Spleen (tissue), 11 donors: ENCODE results near the gene GRIK4. TPM values are rescaled to one million over a fixed set of nuclear protein-coding genes. Genes with fewer than 3 reads are reported as not detected.

Experiments
- DNase-seq: peaks from one replicate; pipeline ENCODE4 v3.0.0-alpha.2; 2020
- H3K27ac ChIP-seq, 8 donors: fragments of 200-600 bp; sonication (generic) in 7 of 8; 1 replicate in 4 of 8; 2 replicates in 4 of 8; pipeline versions ENCODE4 v1.5.0 to v1.8.0; 2016 to 2021; ENCODE audit warnings: inconsistent platforms in 4 of 8, mild to moderate bottlenecking in 4 of 8, moderate library complexity in 1 of 8
- H3K27me3 ChIP-seq, 7 donors: fragments of 200-600 bp; sonication (generic) in 6 of 7; replicated peaks in 1 of 7; 1 replicate in 4 of 7; 2 replicates in 3 of 7; pipeline versions ENCODE4 v1.5.0 to v1.8.0; 2016 to 2021; ENCODE audit warnings: inconsistent platforms in 3 of 7, mild to moderate bottlenecking in 1 of 7
- H3K36me3 ChIP-seq, 6 donors: fragments of 200-600 bp; sonication (generic) in 5 of 6; 1 replicate in 4 of 6; 2 replicates in 2 of 6; pipeline versions ENCODE4 v1.5.0 to v1.8.0; 2016 to 2021; ENCODE audit warnings: inconsistent platforms in 2 of 6
- H3K4me1 ChIP-seq, 6 donors: fragments of 200-600 bp; sonication (generic) in 5 of 6; 1 replicate in 3 of 6; 2 replicates in 3 of 6; pipeline versions ENCODE4 v1.5.0 to v1.8.0; 2016 to 2021; ENCODE audit warnings: inconsistent platforms in 3 of 6
- H3K4me3 ChIP-seq, 8 donors: fragments of 200-600 bp; sonication (generic) in 7 of 8; 1 replicate in 4 of 8; 2 replicates in 4 of 8; pipeline versions ENCODE4 v1.5.0 to v1.8.0; 2016 to 2021; ENCODE audit warnings: inconsistent platforms in 4 of 8, mild to moderate bottlenecking in 4 of 8, moderate library complexity in 2 of 8
- H3K9me3 ChIP-seq, 8 donors: fragments of 200-600 bp; sonication (generic) in 7 of 8; 1 replicate in 4 of 8; 2 replicates in 4 of 8; pipeline versions ENCODE4 v1.5.0 to v1.8.0; 2016 to 2021; ENCODE audit warnings: inconsistent platforms in 4 of 8
- CTCF ChIP-seq, 11 experiments: fragments of 200-600 bp in 7 of 11; fragments of 450-650 bp in 4 of 11; sonication (generic) in 4 of 11; IDR thresholded peaks in 8 of 11; conservative IDR thresholded peaks in 3 of 11; 1 replicate in 7 of 11; 2 replicates in 4 of 11; pipeline versions ENCODE4 v1.4.0 to v1.8.0; 2016 to 2021; ENCODE audit warnings: antibody characterized with exemption in 11 of 11, inconsistent platforms in 4 of 11, mild to moderate bottlenecking in 1 of 11
- POLR2A ChIP-seq, 3 donors: fragments of 450-650 bp; IDR thresholded peaks; one replicate each; pipeline ENCODE4 v1.5.1; 2017; ENCODE audit warnings: antibody characterized with exemption in 3 of 3, mild to moderate bottlenecking in 1 of 3
- POLR2AphosphoS5 ChIP-seq, 3 donors: sonication (generic); formaldehyde crosslinking; IDR thresholded peaks; one replicate each; pipeline ENCODE4 v1.5.1; 2017; ENCODE audit warnings: antibody characterized with exemption in 3 of 3
- WGBS, 5 donors: extraction: QIAGEN DNeasy Blood & Tissue Kit in 3 of 5; methylation state at CpG; one replicate each; pipeline versions ENCODE4 v1.1.5 to v1.1.7; 2013 to 2018; 5-methylcytosine and 5-hydroxymethylcytosine counted together
- intact Hi-C: fragments of 100-400 bp; cut with DNase I; formaldehyde crosslinking; loops from one replicate; pipeline ENCODE4 v1.15.0; 2023; ENCODE audit warnings: low total_unique reads
- polyA plus RNA-seq, 3 donors: library from polyadenylated mRNA; stranded (reverse); fragments of 200-250 nt; gene quantifications; one replicate each; pipeline ENCODE4 v1.2.1, GENCODE V29; 2013
- total RNA-seq, 7 donors: library from RNA; depleted of rRNA in 3 of 7; stranded (reverse); fragments of >200 nt in 3 of 7; fragmentation: NEBNext Ultra II Directional in 4 of 7; extraction: Animal tissue kit (Norgen Biotek cat#: 25700) in 4 of 7; gene quantifications; one replicate each; pipeline versions ENCODE4 v1.1.0 to v1.2.1, GENCODE V29; 2016 to 2021
- donor health status: healthy with polysubstance abuse.
- donor health status: DM: no; HTN: no; CAD: no; lungs with moderate emphysema.
- donor health status: DM: no; HTN: no; CAD: no.
- donor health status: Bipolar disorder and iron deficiency.
- donor health status: healthy.
- donor health status: DM: no; HTN: no; CAD: no.
- donor health status: DM: yes; HTN: yes; CAD: no.

Gene GRIK4
- total and polyA plus RNA-seq, 10 donors: 0.04 to 2.4 (median 0.59) TPM

DNA sequence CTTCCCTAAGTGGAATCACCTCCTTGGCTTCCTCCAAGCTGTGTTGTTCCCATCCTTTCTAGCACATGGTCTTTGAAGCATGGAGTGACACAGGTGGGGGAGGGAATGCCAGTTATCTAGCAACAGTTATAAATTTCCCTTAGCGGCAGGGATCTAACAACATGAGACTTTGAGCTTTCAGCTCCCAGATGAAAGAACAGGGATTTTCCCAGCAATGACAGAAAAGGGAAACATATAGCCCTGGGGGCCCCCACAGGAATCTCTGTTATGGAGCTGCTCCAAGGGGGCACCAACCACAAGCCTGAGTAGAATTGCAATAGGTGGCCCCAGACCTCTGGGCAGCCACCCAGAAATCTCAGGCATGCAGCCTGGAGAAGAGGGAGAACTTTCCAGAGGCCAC is 163.0 kb downstream of the GRIK4 start:
- H3K27me3 ChIP-seq: peaks cover 0 to 33% (median 0%) of the 10 kb centered on the region in 7 donors
- DNase-seq: no peak

DNA sequence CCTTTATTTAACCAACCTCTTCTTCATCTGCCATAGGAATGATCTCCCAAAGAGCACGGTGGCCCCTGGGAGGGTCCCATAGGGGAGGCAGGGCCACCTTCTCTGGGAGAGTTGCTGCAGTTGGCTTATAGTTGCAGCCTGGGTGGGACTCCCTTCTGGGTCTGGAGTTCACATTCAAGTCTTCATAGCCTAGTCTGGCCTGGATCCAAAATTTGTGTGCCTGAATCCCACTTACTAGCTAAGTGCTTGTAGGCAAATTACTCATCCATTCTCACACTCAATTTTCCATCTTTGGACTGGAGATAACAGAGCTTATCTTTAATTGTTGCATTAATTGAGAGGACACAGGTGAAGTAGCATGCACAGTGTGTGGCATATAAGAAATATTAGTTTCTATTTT is 163.6 kb downstream of the GRIK4 start:
- no peak for TF ChIP-seq CTCF (IDR thresholded peaks at IDR 0.05 in 8 of 11, conservative IDR thresholded peaks at IDR 0.05 in 3 of 11)
- TF ChIP-seq POLR2AphosphoS5 (IDR thresholded peaks at IDR 0.05): no peak
- no peak for TF ChIP-seq POLR2A (IDR thresholded peaks at IDR 0.05)
- Histone ChIP-seq H3K36me3 (no peaks in the 10 kb centered on the region), H3K9me3 (peaks cover 0 to 7% (median 0%) of the 10 kb centered on the region in 8 donors), H3K27me3 (peaks cover 0 to 33% (median 0%) of the 10 kb centered on the region in 7 donors), H3K27ac (no peak overlapping the region), H3K4me3 (no peak overlapping the region), H3K4me1 (no peaks in the 10 kb centered on the region)
- no peak for DNase-seq
- 48 to 85% (median 75%) methylated on average over 1 of the region's 1 CpG for WGBS, 5 donors
- intact Hi-C loops: no loop called here

More for the DNA sequence above, 163.0 kb downstream of the GRIK4 start:
- Histone ChIP-seq H3K27ac (no peak overlapping the region), H3K4me1 (no peaks in the 10 kb centered on the region), H3K4me3 (no peak overlapping the region), H3K9me3 (peaks cover 0 to 7% (median 0%) of the 10 kb centered on the region in 8 donors), H3K36me3 (no peaks in the 10 kb centered on the region)
- intact Hi-C loops: no loop called here
- WGBS, 5 donors: 65 to 83% (median 74%) methylated on average over 1 of the region's 1 CpG
- TF ChIP-seq CTCF (IDR thresholded peaks at IDR 0.05 in 8 of 11, conservative IDR thresholded peaks at IDR 0.05 in 3 of 11) (no peak), POLR2A (IDR thresholded peaks at IDR 0.05) (no peak), POLR2AphosphoS5 (IDR thresholded peaks at IDR 0.05) (no peak)

DNA sequence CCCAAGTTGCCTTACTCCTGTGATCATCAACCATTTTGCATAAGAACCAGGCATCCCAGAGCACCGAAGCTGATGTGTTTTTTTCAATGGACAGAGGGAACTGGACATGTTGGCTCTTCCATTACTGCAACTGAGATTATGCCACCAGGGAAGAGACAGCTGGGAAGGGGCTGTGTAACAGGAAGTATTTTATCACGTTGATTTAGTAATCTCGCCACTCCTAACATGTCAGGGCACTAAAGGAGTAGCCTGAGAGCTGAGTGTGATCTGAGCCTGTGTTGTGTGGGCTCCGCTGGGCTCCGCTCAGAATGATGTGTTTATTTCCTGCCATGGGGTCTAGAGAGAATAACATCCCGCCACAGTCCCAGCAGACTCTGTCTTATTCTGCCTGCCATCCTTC is 165.4 kb downstream of the GRIK4 start:
- Histone ChIP-seq H3K4me3 (no peak overlapping the region), H3K27ac (no peak overlapping the region), H3K27me3 (peaks cover 0 to 39% (median 0%) of the 10 kb centered on the region in 7 donors), H3K4me1 (no peaks in the 10 kb centered on the region), H3K9me3 (peaks cover 0 to 3% (median 0%) of the 10 kb centered on the region in 8 donors), H3K36me3 (no peaks in the 10 kb centered on the region)
- intact Hi-C loops: no loop called here
- WGBS, 5 donors: 66 to 75% (median 68%) methylated on average over 5 to 6 of the region's 6 CpGs
- TF ChIP-seq POLR2AphosphoS5 (IDR thresholded peaks at IDR 0.05) (no peak), CTCF (IDR thresholded peaks at IDR 0.05 in 8 of 11, conservative IDR thresholded peaks at IDR 0.05 in 3 of 11) (no peak), POLR2A (IDR thresholded peaks at IDR 0.05) (no peak)
- DNase-seq: no peak

DNA sequence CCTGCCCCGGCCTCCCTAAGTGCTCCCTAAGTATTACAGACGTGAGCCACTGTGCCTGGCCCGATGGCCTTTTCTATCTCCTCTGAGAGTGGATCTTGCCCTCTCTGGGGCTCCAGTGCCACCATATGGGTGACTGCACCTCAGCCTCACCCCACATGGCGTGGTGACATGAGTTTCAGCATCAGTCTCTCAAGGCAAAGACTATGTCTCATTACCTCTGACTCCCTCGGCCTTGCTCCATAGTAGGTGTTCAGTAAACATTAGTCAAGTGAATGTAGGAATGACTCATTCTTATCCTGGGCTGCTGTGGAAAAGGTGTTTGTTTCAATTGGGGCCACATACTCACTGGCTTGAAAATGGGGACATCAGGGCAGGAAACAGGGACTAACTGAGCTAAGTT is 168.8 kb downstream of the GRIK4 start:
- intact Hi-C loops: loop anchor here (10.0 kb wide), 2 partner anchors 274 to 346 kb away; partner anchors contain the start of gene ARHGEF12
- Histone ChIP-seq H3K36me3 (no peaks in the 10 kb centered on the region), H3K9me3 (no peaks in the 10 kb centered on the region), H3K27me3 (peaks cover 0 to 35% (median 0%) of the 10 kb centered on the region in 7 donors), H3K4me3 (no peak overlapping the region), H3K4me1 (no peaks in the 10 kb centered on the region), H3K27ac (no peak overlapping the region)
- TF ChIP-seq CTCF (IDR thresholded peaks at IDR 0.05 in 8 of 11, conservative IDR thresholded peaks at IDR 0.05 in 3 of 11) (no peak), POLR2A (IDR thresholded peaks at IDR 0.05) (no peak), POLR2AphosphoS5 (IDR thresholded peaks at IDR 0.05) (no peak)
- DNase-seq: no peak
- 78 to 94% (median 92%) methylated on average over 4 to 5 of the region's 5 CpGs for WGBS, 5 donors
